ENCODE results near the gene NR1H4.

DNA sequence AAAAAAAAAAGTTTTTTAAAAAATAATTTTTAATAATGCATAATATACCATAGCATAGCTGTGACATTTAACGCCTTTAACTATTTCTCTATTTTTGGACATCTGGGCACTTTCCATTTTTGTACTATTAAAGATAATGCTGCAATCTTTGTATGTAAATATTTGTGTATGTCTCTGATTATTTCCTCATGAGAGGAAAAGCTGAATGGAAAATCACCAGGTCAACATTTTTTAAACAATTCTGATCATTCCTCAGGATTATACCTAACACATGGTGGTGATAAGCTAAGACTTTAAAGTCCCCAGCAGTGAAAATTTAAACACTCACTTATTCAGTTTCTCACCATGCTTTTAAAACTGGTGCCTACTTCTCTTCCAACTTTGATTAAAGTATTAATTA is 31.3 kb upstream of the NR1H4 start:
- no peak for TF ChIP-seq POLR2A (IDR thresholded peaks at IDR 0.05)
- TF ChIP-seq, protein P1, sequence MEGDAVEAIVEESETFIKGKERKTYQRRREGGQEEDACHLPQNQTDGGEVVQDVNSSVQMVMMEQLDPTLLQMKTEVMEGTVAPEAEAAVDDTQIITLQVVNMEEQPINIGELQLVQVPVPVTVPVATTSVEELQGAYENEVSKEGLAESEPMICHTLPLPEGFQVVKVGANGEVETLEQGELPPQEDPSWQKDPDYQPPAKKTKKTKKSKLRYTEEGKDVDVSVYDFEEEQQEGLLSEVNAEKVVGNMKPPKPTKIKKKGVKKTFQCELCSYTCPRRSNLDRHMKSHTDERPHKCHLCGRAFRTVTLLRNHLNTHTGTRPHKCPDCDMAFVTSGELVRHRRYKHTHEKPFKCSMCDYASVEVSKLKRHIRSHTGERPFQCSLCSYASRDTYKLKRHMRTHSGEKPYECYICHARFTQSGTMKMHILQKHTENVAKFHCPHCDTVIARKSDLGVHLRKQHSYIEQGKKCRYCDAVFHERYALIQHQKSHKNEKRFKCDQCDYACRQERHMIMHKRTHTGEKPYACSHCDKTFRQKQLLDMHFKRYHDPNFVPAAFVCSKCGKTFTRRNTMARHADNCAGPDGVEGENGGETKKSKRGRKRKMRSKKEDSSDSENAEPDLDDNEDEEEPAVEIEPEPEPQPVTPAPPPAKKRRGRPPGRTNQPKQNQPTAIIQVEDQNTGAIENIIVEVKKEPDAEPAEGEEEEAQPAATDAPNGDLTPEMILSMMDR (IDR thresholded peaks at IDR 0.05) = no peak
